Measurements from ENCODE around the gene NFIX. TPM values are rescaled to one million over a fixed set of nuclear protein-coding genes. Genes with fewer than 3 reads are reported as not detected.

Gene NFIX
- polyA plus RNA-seq, 3 donors: 0.25 to 3.7 (median 0.90) TPM

- peaks cover 0 to 2% (median 0%) of the 10 kb centered on the region in 7 donors for H3K9me3 Mint-ChIP-seq
- intact Hi-C loops (cut with micrococcal nuclease): no loop called here
- DNase-seq: no peak
- Histone ChIP-seq H4K20me1 (ENCODE audit: insufficient read depth, low read length) (no peaks in the 10 kb centered on the region), H3K4me2 (replicated peaks; ENCODE audit: extremely low read depth, low read length, poor library complexity, severe bottlenecking) (no peak overlapping the region), H3K9me3 (replicated peaks in 1 of 2; ENCODE audit: control insufficient read depth in 1 of 2, insufficient read depth in 1 of 2, low read length in 2 of 2) (no peaks in the 10 kb centered on the region), H3K27ac (ENCODE audit: low read depth in 1 of 2, low read length in 2 of 2) (no peak overlapping the region), H3K79me2 (ENCODE audit: insufficient read depth, low read length) (no peaks in the 10 kb centered on the region), H3K9ac (ENCODE audit: insufficient read depth, low read length, poor library complexity, severe bottlenecking) (no peak overlapping the region), H2AFZ (ENCODE audit: insufficient read depth, low read depth, low read length, poor library complexity, severe bottlenecking) (no peak overlapping the region), H3K4me3 (replicated peaks in 1 of 3; ENCODE audit: low read depth in 2 of 3, low read length in 3 of 3) (no peak overlapping the region), H3K36me3 (replicated peaks in 1 of 2; ENCODE audit: control insufficient read depth in 1 of 2, insufficient read depth in 2 of 2, low read length in 2 of 2) (no peaks in the 10 kb centered on the region), H3K4me1 (ENCODE audit: control insufficient read depth in 1 of 2, insufficient read depth in 2 of 2, low read length in 2 of 2) (peaks cover 13 to 16% of the 10 kb centered on the region in 2 donors), H3K27me3 (ENCODE audit: control insufficient read depth in 2 of 2, insufficient read depth in 2 of 2, low read length in 2 of 2) (peaks cover 0 to 12% of the 10 kb centered on the region in 2 donors)
- H3K4me1 Mint-ChIP-seq: peaks cover 12% of the 10 kb centered on the region
- TF ChIP-seq CTCF (IDR thresholded peaks at IDR 0.05): no peak
- no peak overlapping the region for H3K4me3 Mint-ChIP-seq
- 83% methylated on average over 1 of the region's 5 CpGs for WGBS (ENCODE audit: insufficient coverage)
- no peaks in the 10 kb centered on the region for H3K36me3 Mint-ChIP-seq
- H3K27me3 Mint-ChIP-seq (ENCODE audit: low read depth in 3 of 3): peaks cover 5 to 17% (median 13%) of the 10 kb centered on the region in 3 donors
- H3K27ac Mint-ChIP-seq: peak overlapping the region in 1 of 7 donors; percentile 20
Measured at GRCh38 chr19:13063461-13064091, 68.3 kb downstream of the NFIX start.

- Histone ChIP-seq H3K36me3 (replicated peaks in 1 of 2; ENCODE audit: control insufficient read depth in 1 of 2, insufficient read depth in 2 of 2, low read length in 2 of 2) (no peaks in the 10 kb centered on the region), H4K20me1 (ENCODE audit: insufficient read depth, low read length) (no peaks in the 10 kb centered on the region), H3K27me3 (ENCODE audit: control insufficient read depth in 2 of 2, insufficient read depth in 2 of 2, low read length in 2 of 2) (peaks cover 0 to 12% of the 10 kb centered on the region in 2 donors), H3K79me2 (ENCODE audit: insufficient read depth, low read length) (no peaks in the 10 kb centered on the region), H2AFZ (ENCODE audit: insufficient read depth, low read depth, low read length, poor library complexity, severe bottlenecking) (no peak overlapping the region), H3K4me2 (replicated peaks; ENCODE audit: extremely low read depth, low read length, poor library complexity, severe bottlenecking) (no peak overlapping the region), H3K9me3 (replicated peaks in 1 of 2; ENCODE audit: control insufficient read depth in 1 of 2, insufficient read depth in 1 of 2, low read length in 2 of 2) (no peaks in the 10 kb centered on the region), H3K9ac (ENCODE audit: insufficient read depth, low read length, poor library complexity, severe bottlenecking) (no peak overlapping the region), H3K4me1 (ENCODE audit: control insufficient read depth in 1 of 2, insufficient read depth in 2 of 2, low read length in 2 of 2) (peaks cover 13 to 16% of the 10 kb centered on the region in 2 donors), H3K4me3 (replicated peaks in 1 of 3; ENCODE audit: low read depth in 2 of 3, low read length in 3 of 3) (no peak overlapping the region), H3K27ac (ENCODE audit: low read depth in 1 of 2, low read length in 2 of 2) (no peak overlapping the region)
- no peak overlapping the region for H3K27ac Mint-ChIP-seq
- H3K27me3 Mint-ChIP-seq (ENCODE audit: low read depth in 3 of 3): peaks cover 7 to 17% (median 13%) of the 10 kb centered on the region in 3 donors
- H3K9me3 Mint-ChIP-seq: peaks cover 0 to 2% (median 0%) of the 10 kb centered on the region in 7 donors
- WGBS (ENCODE audit: insufficient coverage): 98% methylated on average over 5 of the region's 6 CpGs
- H3K4me1 Mint-ChIP-seq: peaks cover 12% of the 10 kb centered on the region
- no peak for TF ChIP-seq CTCF (IDR thresholded peaks at IDR 0.05)
- DNase-seq: no peak
- intact Hi-C loops (cut with micrococcal nuclease): no loop called here
- no peaks in the 10 kb centered on the region for H3K36me3 Mint-ChIP-seq
- H3K4me3 Mint-ChIP-seq: no peak overlapping the region
Measured at GRCh38 chr19:13064092-13064489, 68.8 kb downstream of the NFIX start.
